ENCODE measurements around the gene PCDHB4.
A peak's percentile ranks its signal among the peaks of the same experiment; 100 is the strongest.
"Not testable (repeated sequence)": the region's sequence is repeated elsewhere in the genome, so short reads cannot be mapped to it uniquely, and the experiment has no call there.

PCDHB4 gene

DNA sequence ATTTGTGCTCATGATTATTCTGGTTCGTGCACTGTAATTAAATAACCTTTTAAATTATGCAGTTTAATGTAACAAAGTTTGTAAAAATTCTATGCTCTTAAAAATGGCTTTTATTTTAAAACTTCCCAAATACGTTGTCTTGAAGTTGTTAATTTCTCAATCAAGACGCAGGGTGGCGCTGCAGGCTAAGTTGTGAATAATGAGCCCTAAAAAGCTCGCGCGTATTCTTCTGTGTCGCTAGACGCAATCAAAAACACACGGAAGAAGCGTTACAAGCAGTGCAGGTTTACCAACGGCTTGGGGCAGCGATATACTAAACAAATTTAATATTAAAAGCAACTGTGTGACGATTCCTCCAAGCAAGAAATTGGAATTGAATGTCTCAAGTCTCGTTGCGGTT lies at the start of gene PCDHB4:
TSS of gene PCDHB4 (plus strand) at position 256 of the 400 bp plus-strand sequence. CDS start 181 bp downstream, outside the sequence.
- DNase-seq (ENCODE audit: low spot score), result peak; percentile 46

DNA sequence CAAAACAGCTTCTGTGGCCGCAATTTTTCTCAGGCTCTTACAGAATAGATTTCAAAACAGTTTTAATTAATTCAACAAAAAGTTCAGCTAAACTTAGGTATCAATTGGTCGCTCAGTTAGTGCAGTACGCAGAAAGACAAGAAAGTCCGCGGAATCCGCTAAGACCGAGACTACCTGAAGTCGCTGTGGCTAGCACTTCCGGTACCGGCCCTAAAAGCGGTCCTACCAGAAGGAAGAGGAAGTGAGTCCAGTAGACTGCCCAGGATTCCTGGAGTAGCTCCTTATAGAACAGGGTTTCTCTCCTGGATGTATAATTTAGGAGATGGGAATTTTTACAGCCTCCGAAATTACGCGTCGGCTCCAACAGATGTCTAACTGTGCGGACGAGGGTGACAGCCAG lies 43.8 kb upstream of the PCDHB4 start:
- DNase-seq (ENCODE audit: low spot score), result no peak

DNA sequence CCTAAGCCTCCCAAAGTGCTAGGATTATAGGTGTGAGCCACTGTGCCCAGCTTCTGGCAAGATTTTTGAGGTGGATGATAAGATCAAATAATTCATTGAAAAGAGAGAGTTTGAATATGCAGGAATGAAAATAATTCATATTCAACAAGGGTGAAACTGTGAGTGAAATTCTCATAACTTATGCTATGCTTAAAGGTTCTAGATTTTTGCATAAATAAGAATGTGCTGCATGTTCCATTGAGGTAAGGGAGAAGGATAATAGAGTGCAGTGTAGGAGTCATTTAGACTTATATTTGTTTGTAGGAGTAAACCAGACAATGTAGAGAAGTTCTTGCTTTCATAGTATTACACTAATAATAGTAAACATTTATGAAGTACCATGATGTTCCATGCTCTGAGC lies 39.4 kb upstream of the PCDHB4 start:
- no peak for DNase-seq (ENCODE audit: low spot score)

DNA sequence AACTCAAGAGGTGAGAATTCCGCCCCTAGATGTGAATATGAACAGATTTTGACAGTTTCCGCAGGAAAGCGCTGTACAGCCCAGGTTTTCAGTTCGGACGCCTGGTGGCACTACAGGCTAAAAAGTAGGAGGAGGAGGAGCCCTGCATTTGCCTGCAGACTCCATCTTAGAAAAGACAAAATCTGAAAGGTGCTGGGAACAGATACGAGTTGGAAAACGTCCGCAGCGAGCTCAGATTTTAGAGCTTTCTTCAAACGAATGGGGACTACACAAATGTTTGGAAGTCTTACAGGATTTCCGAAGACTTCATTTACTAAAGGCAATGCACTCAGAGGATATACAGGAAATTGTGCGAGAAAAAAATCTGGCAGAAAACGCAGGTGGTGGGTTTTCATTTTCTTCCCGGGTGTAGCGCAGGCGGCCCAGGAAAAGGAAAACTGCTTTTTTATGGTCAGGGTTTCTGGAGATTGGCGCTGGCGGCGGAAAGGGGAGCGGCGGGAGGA lies 37.1 kb upstream of the PCDHB4 start:
- peak; percentile 50 for DNase-seq (ENCODE audit: low spot score)

DNA sequence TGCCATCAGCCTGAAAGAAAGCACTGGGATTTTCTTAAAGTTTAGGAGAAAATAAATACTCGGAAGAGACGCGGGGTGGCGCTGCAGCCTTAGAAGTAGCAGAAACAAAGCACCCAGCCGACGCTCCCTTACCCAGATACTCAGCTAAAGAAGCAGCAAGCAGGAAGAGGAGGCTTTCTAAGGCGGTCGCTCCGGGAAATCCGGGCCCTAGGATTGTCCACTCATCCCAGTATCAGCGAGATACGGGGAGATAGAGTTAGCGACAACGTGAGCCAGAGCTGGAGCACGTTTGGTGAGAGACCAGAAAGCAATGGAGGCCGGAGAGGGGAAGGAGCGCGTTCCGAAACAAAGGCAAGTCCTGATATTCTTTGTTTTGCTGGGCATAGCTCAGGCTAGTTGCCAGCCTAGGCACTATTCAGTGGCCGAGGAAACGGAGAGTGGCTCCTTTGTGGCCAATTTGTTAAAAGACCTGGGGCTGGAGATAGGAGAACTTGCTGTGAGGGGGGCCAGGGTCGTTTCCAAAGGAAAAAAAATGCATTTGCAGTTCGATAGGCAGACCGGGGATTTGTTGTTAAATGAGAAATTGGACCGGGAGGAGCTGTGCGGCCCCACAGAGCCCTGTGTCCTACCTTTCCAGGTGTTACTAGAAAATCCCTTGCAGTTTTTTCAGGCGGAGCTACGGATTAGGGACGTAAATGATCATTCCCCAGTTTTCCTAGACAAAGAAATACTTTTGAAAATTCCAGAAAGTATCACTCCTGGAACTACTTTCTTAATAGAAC lies 26.9 kb upstream of the PCDHB4 start, which contains the start of gene PCDHB2:
TSS of gene PCDHB2 (plus strand) at position 135 of the 782 bp plus-strand sequence. CDS start at position 311, 176 bp downstream.
- peak; percentile 83 for DNase-seq (ENCODE audit: low spot score)

DNA sequence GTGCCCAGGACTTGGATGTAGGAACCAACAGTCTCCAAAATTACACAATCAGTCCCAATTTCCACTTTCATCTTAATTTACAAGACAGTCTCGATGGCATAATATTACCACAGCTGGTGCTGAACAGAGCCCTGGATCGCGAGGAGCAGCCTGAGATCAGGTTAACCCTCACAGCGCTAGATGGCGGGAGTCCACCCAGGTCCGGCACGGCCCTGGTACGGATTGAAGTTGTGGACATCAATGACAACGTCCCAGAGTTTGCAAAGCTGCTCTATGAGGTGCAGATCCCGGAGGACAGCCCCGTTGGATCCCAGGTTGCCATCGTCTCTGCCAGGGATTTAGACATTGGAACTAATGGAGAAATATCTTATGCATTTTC lies 26.4 kb upstream of the PCDHB4 start:
- no peak for DNase-seq (ENCODE audit: low spot score)

DNA sequence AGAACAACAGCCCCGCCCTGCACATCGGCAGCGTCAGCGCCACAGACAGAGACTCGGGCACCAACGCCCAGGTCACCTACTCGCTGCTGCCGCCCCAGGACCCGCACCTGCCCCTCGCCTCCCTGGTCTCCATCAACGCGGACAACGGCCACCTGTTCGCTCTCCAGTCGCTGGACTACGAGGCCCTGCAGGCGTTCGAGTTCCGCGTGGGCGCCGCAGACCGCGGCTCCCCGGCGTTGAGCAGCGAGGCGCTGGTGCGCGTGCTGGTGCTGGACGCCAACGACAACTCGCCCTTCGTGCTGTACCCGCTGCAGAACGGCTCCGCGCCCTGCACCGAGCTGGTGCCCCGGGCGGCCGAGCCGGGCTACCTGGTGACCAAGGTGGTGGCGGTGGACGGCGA lies 25.4 kb upstream of the PCDHB4 start:
- not testable (repeated sequence) for DNase-seq (ENCODE audit: low spot score)

DNA sequence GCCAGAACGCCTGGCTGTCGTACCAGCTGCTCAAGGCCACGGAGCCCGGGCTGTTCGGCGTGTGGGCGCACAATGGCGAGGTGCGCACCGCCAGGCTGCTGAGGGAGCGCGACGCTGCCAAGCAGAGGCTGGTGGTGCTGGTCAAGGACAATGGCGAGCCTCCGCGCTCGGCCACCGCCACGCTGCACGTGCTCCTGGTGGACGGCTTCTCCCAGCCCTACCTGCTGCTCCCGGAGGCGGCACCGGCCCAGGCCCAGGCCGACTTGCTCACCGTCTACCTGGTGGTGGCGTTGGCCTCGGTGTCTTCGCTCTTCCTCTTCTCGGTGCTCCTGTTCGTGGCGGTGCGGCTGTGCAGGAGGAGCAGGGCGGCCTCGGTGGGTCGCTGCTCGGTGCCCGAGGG lies 25.0 kb upstream of the PCDHB4 start:
- DNase-seq (ENCODE audit: low spot score), result not testable (repeated sequence)

DNA sequence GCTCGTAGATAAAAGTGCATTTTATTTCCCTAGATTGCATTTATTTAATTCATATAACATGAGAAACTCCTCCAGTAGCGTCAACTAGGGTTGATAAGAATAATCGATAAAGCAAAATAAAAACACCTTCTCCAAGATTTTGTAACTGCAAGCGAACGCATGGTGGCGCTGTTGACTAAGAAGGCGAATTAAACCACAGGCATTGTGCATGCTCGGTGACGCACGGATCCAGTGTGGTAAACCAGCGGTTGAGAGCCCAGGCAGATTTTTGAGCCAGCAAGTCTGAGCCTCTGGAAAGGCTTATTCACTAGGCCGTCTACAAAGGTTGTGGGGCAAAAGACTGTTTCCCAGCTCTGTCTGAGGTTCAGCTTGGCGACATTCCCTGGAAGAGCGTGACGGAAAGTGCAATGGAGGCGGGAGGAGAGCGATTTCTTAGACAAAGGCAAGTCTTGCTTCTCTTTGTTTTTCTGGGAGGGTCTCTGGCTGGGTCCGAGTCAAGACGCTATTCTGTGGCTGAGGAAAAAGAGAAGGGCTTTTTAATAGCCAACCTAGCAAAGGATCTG lies 21.3 kb upstream of the PCDHB4 start, which contains the start of gene PCDHB3:
TSS of gene PCDHB3 (plus strand) at position 231 of the 563 bp plus-strand sequence. CDS start at position 408, 177 bp downstream.
- DNase-seq (ENCODE audit: low spot score), result peak; percentile 34

DNA sequence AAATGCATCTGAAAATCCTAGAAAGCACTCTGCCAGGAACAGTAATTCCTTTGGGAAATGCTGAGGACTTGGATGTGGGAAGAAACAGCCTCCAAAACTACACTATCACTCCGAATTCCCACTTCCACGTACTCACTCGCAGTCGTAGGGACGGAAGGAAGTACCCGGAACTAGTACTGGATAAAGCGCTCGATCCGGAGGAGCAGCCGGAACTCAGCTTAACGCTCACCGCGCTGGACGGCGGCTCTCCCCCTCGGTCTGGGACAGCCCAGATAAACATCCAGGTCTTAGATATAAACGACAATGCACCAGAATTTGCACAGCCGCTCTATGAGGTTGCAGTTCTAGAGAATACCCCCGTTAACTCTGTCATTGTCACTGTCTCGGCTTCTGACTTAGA lies 20.6 kb upstream of the PCDHB4 start:
- DNase-seq (ENCODE audit: low spot score), result no peak

DNA sequence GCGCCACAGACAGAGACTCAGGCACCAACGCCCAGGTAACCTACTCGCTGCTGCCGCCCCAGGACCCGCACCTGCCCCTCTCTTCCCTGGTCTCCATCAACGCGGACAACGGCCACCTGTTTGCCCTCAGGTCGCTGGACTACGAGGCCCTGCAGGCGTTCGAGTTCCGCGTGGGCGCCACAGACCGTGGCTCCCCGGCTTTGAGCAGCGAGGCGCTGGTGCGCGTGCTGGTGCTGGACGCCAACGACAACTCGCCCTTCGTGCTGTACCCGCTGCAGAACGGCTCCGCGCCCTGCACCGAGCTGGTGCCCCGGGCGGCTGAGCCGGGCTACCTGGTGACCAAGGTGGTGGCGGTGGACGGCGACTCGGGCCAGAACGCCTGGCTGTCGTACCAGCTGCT lies 19.5 kb upstream of the PCDHB4 start:
- not testable (repeated sequence) for DNase-seq (ENCODE audit: low spot score)

DNA sequence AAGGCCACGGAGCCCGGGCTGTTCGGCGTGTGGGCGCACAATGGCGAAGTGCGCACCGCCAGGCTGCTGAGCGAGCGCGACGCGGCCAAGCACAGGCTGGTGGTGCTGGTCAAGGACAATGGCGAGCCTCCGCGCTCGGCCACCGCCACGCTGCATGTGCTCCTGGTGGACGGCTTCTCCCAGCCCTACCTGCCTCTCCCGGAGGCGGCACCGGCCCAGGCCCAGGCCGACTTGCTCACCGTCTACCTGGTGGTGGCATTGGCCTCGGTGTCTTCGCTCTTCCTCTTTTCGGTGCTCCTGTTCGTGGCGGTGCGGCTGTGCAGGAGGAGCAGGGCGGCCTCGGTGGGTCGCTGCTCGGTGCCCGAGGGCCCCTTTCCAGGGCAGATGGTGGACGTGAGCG lies 19.1 kb upstream of the PCDHB4 start:
- not testable (repeated sequence) for DNase-seq (ENCODE audit: low spot score)

DNA sequence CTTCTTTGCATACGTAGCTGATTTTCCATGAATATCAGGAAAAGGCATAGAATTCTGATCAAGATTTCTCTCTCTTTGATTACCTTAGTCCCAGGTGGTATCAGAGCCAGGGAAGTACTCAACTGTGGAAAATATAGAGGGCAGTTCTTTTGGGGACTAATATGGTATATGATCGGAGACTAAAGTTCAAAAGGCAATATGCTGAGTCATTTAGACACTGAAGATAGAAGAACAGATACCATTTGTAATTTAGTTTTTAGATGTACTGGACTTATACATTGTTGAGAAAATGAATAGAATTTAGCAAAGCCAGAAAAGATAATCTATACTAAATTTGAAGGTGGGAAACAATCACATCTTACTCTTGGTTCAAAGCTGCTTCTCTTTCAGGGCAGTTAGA lies 16.3 kb upstream of the PCDHB4 start:
- DNase-seq (ENCODE audit: low spot score), result no peak

DNA sequence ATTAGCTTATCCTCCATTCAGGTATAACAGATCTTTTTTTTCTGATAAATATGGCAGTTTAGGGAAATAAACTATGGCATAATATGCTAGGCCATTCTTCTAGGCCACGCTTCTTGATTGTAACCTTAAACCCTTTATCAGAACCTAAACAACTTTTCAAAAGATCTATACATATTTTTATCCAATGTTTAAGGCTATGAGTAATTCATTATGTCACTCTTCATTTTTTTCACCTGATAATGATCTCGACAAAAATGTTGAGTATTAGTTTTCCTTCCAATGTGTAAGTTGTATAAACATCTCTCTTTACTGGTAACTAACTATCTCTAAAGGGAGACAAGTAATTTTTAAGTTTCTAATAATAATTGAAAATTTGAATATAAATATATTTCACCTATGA lies 2.4 kb upstream of the PCDHB4 start:
- DNase-seq (ENCODE audit: low spot score), result no peak

DNA sequence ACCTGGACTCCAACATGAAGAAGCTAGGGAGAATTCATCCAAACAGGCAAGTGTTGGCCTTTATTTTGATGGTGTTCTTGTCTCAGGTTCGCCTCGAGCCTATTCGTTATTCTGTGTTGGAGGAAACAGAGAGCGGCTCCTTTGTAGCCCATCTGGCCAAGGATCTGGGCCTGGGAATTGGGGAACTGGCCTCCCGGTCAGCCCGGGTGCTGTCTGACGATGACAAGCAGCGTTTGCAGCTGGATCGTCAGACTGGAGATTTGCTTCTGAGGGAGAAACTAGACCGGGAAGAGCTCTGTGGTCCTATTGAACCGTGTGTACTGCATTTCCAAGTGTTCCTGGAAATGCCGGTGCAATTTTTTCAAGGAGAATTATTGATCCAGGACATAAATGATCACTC lies 367 bp downstream of the PCDHB4 start:
- DNase-seq (ENCODE audit: low spot score), result no peak

DNA sequence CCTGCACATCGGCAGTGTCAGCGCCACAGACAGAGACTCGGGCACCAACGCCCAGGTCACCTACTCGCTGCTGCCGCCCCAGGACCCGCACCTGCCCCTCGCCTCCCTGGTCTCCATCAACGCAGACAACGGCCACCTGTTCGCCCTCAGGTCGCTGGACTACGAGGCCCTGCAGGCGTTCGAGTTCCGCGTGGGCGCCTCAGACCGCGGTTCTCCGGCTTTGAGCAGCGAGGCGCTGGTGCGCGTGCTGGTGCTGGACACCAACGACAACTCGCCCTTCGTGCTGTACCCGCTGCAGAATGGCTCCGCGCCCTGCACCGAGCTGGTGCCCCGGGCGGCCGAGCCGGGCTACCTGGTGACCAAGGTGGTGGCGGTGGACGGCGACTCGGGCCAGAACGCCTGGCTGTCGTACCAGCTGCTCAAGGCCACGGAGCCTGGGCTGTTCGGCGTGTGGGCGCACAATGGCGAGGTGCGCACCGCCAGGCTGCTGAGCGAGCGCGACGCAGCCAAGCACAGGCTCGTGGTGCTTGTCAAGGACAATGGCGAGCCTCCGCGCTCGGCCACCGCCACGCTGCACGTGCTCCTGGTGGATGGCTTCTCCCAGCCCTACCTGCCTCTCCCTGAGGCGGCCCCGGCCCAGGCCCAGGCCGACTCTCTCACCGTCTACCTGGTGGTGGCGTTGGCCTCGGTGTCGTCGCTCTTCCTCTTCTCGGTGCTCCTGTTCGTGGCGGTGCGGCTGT lies 1.9 kb downstream of the PCDHB4 start:
- DNase-seq (ENCODE audit: low spot score), result not testable (repeated sequence)

DNA sequence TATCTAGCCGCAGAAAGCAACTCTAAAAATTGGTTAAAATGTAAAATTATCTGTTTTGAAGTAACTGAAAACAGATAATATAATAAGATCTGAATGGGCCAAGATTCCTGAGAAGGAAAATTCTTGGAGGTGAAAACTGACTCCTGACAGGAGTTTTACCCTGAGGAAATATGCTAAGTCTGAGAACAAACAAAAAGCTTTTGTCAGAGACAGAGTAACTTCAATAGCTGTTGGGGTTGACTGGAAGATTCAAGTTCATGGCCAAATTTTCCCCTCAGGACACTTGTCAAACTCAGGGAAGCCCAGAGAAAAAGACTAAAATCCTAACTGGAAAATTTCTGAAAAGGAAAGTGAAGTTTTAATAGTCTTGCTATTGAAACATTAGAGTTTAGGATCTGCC lies 5.7 kb downstream of the PCDHB4 start:
- DNase-seq (ENCODE audit: low spot score), result no peak

DNA sequence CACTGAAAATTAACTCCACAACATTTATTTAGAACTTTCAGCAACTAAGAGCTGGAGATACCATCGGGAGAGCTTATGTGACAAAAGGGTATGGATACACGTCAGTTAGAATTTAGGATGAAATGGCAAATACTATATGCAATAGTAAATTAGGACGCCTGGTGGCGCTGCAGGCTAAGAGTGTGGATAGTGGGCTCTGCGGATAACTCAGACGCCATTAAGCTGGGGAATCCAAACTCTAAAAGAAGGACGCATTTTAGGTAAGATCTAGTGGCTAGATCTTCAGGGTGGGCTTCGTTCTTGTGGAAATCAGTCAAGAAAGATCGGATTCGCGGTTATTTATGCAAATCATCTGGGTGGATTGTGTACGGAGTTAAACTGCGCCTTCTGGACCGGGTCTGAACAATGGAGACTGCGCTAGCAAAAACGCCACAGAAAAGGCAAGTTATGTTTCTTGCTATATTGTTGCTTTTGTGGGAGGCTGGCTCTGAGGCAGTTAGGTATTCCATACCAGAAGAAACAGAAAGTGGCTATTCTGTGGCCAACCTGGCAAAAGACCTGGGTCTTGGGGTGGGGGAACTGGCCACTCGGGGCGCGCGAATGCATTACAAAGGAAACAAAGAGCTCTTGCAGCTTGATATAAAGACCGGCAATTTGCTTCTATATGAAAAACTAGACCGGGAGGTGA lies 13.6 kb downstream of the PCDHB4 start, which contains the start of gene PCDHB5:
TSS of gene PCDHB5 (plus strand) at position 177 of the 688 bp plus-strand sequence. CDS start at position 406, 229 bp downstream.
- DNase-seq (ENCODE audit: low spot score), result peak; percentile 36

DNA sequence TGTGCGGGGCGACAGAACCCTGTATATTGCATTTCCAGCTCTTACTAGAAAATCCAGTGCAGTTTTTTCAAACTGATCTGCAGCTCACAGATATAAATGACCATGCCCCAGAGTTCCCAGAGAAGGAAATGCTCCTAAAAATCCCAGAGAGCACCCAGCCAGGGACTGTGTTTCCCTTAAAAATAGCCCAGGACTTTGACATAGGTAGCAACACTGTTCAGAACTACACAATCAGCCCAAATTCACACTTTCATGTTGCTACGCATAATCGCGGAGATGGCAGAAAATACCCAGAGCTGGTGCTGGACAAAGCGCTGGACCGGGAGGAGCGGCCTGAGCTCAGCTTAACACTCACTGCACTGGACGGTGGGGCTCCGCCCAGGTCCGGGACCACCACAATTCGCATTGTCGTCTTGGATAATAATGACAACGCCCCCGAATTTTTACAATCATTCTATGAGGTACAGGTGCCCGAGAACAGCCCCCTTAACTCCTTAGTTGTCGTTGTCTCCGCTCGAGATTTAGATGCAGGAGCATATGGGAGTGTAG lies 14.2 kb downstream of the PCDHB4 start:
- no peak for DNase-seq (ENCODE audit: low spot score)

DNA sequence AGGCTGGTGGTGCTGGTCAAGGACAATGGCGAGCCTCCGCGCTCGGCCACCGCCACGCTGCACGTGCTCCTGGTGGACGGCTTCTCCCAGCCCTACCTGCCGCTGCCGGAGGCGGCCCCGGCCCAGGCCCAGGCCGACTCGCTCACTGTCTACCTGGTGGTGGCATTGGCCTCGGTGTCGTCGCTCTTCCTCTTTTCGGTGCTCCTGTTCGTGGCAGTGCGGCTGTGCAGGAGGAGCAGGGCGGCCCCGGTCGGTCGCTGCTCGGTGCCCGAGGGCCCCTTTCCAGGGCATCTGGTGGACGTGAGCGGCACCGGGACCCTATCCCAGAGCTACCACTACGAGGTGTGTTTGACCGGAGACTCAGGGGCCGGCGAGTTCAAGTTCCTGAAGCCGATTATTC lies 15.7 kb downstream of the PCDHB4 start:
- not testable (repeated sequence) for DNase-seq (ENCODE audit: low spot score)

DNA sequence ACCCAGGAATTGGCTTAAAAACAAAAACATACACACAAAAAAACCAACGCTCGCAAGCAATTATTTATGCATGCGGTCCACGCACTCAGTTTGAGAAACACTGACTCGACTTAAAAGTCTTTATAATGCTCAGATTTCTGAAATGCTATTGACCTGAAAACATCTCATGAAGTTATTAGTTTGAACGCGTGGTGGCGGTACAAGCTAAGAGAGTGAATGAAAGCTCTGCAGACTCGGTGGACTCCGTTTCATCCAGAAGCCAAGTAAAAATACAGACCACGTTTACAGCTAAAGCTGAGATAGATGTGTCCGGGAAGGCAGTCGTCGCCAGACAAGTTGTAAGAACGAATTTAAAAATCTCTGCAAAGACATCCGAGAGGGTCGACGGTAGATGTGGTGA lies 28.2 kb downstream of the PCDHB4 start, which contains the start of gene PCDHB6:
TSS of gene PCDHB6 (plus strand) at position 246 of the 400 bp plus-strand sequence. CDS start 201 bp downstream, outside the sequence.
- DNase-seq (ENCODE audit: low spot score), result peak; percentile 26

Data from cerebellar cortex (tissue), 1 donor.